Measurements from ENCODE around the gene TMEFF1. TPM values are rescaled to one million over a fixed set of nuclear protein-coding genes. Genes with fewer than 3 reads are reported as not detected.

TMEFF1 gene
- total RNA-seq, 2 donors from 2014 or later, result not detected

DNA sequence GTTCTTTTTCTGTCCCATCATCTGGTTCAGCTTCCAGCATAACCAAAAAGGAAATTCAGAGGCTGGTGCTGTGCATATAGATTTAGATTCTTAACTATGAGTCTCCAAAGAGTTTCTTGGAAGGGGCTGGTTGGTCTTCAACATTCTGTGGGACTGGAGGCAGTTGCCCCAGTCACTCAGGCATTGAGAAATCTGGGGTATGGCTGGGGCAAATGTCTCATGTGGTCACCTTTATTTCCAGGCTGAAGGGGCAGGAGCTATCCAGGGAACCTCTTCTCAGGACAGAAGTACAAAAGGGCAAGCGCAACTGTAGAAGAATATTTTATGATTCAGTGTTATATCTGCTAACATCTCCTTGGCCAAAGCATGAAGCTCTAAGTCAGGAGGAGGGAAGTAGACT, 15.4 kb upstream of the TMEFF1 start:
- intact Hi-C loops (cut with DNase I), result no loop called here
- H3K27me3 ChIP-seq, result no peaks in the 10 kb centered on the region
- H3K27ac ChIP-seq, result no peak overlapping the region
- ATAC-seq (no peak), DNase-seq (no peak)
- H3K36me3 ChIP-seq (replicated peaks in 1 of 2; ENCODE audit: insufficient read depth in 1 of 2, low read depth in 2 of 2), result peaks cover 0 to 2% of the 10 kb centered on the region in 2 donors
- TF ChIP-seq CTCF (IDR thresholded peaks at IDR 0.05) (no peak), POLR2A (IDR thresholded peaks at IDR 0.05) (no peak)
- no peaks in the 10 kb centered on the region for H3K9me3 ChIP-seq
- 96 to 100% methylated on average over 1 of the region's 1 CpG for WGBS, 2 donors
- no peak overlapping the region for H3K4me3 ChIP-seq
- no peaks in the 10 kb centered on the region for H3K4me1 ChIP-seq

GRCh38 chr9:100459963-100460362, 13.0 kb upstream of the TMEFF1 start:
- no peak for DNase-seq
- H3K4me3 ChIP-seq, result no peak overlapping the region
- TF ChIP-seq CTCF (IDR thresholded peaks at IDR 0.05) (no peak), POLR2A (IDR thresholded peaks at IDR 0.05) (no peak)
- no peaks in the 10 kb centered on the region for H3K9me3 ChIP-seq
- ATAC-seq, result no peak
- H3K36me3 ChIP-seq (replicated peaks in 1 of 2; ENCODE audit: insufficient read depth in 1 of 2, low read depth in 2 of 2), result no peaks in the 10 kb centered on the region
- no peaks in the 10 kb centered on the region for H3K4me1 ChIP-seq
- 83 to 87% methylated on average over 2 of the region's 2 CpGs for WGBS, 2 donors
- intact Hi-C loops (cut with DNase I), result no loop called here
- H3K27me3 ChIP-seq, result no peaks in the 10 kb centered on the region
- no peak overlapping the region for H3K27ac ChIP-seq

DNA sequence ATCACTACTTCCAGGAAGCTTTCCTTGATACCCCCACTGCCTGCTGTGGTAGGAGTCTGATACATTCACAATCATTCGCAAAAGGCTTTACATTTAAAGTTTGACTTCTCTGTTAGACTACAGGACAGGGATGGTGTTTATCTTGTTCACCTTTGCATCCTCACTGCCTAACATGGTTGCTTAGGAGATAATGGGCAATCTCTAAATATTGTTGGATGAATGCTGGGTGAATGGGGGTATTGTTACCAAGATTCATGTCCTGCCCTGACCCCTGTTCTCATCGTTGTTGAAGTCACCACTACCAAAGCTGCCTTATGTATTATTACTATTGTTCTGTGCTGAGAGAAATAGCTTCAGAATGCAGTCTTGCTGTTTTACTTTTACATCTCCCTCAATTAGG, 7.7 kb upstream of the TMEFF1 start:
- intact Hi-C loops (cut with DNase I), result no loop called here
- H3K27ac ChIP-seq, result no peak overlapping the region
- no peaks in the 10 kb centered on the region for H3K36me3 ChIP-seq (replicated peaks in 1 of 2; ENCODE audit: insufficient read depth in 1 of 2, low read depth in 2 of 2)
- H3K9me3 ChIP-seq, result no peaks in the 10 kb centered on the region
- DNase-seq, result no peak
- ATAC-seq, result no peak
- no peaks in the 10 kb centered on the region for H3K27me3 ChIP-seq
- no peak overlapping the region for H3K4me3 ChIP-seq
- 75 to 78% methylated on average over 2 of the region's 2 CpGs for WGBS, 2 donors
- no peak for TF ChIP-seq POLR2A (IDR thresholded peaks at IDR 0.05)
- no peak for TF ChIP-seq CTCF (IDR thresholded peaks at IDR 0.05)
- H3K4me1 ChIP-seq, result peaks cover 11% of the 10 kb centered on the region

- DNase-seq (no peak), ATAC-seq (no peak)
- no peak overlapping the region for H3K4me3 ChIP-seq
- H3K4me1 ChIP-seq, result peaks cover 11% of the 10 kb centered on the region
- no peaks in the 10 kb centered on the region for H3K27me3 ChIP-seq
- H3K36me3 ChIP-seq (replicated peaks in 1 of 2; ENCODE audit: insufficient read depth in 1 of 2, low read depth in 2 of 2), result no peaks in the 10 kb centered on the region
- H3K27ac ChIP-seq, result no peak overlapping the region
- intact Hi-C loops (cut with DNase I), result no loop called here
- H3K9me3 ChIP-seq, result no peaks in the 10 kb centered on the region
- WGBS, 2 donors, result 89 to 97% methylated on average over 1 of the region's 1 CpG
- TF ChIP-seq POLR2A (IDR thresholded peaks at IDR 0.05) (no peak), CTCF (IDR thresholded peaks at IDR 0.05) (no peak)
Measured at GRCh38 chr9:100465761-100466160, 7.2 kb upstream of the TMEFF1 start.

- no peak for TF ChIP-seq POLR2A (IDR thresholded peaks at IDR 0.05)
- TF ChIP-seq CTCF (IDR thresholded peaks at IDR 0.05), result no peak
- ATAC-seq (peak; percentile 38), DNase-seq (peak; percentile 19 to 54 (median 22))
- Histone ChIP-seq H3K27ac (no peak overlapping the region), H3K36me3 (replicated peaks in 1 of 2; ENCODE audit: insufficient read depth in 1 of 2, low read depth in 2 of 2) (no peaks in the 10 kb centered on the region), H3K27me3 (no peaks in the 10 kb centered on the region), H3K9me3 (no peaks in the 10 kb centered on the region), H3K4me1 (peaks cover 11% of the 10 kb centered on the region), H3K4me3 (no peak overlapping the region)
- WGBS, 2 donors, result 93 to 95% methylated on average over 2 of the region's 2 CpGs
- intact Hi-C loops (cut with DNase I), result no loop called here
Measured at GRCh38 chr9:100466171-100466828, 6.6 kb upstream of the TMEFF1 start.

Data from body of pancreas (tissue), 4 donors.